Naive thymus-derived CD4-positive, alpha-beta T cell (primary cell): ENCODE data around the gene ZMIZ2. TPM values are rescaled to one million over a fixed set of nuclear protein-coding genes. Genes with fewer than 3 reads are reported as not detected.

Experiments used
- ATAC-seq: fragments of 150-1000 bp; cut with Tn5 transposase; 2 replicates; pipeline ENCODE4 v1.10.0; 2021; ENCODE audit warnings: mild to moderate bottlenecking, moderate library complexity
- CTCF ChIA-PET: fragments of 350-600 bp; sonication (Branson Sonifier 250); formaldehyde crosslinking; loops from one replicate; lab custom pipeline; 2021; ENCODE audit warnings: antibody characterized with exemption; lab: Charles Lee
- POLR2A ChIA-PET: fragments of 350-600 bp; sonication (Branson Sonifier 250); formaldehyde crosslinking; loops from one replicate; lab custom pipeline; 2021; ENCODE audit warnings: antibody characterized with exemption, inconsistent platforms; lab: Charles Lee
- DNase-seq, 9 donors: peaks; one replicate each; pipeline versions ENCODE4 v3.0.0 to v3.0.0-alpha.2; 2020 to 2022; ENCODE audit warnings: mixed read lengths in 1 of 9
- H3K27ac ChIP-seq: one replicate; pipeline ENCODE4 v1.7.0; 2013; ENCODE audit warnings: mild to moderate bottlenecking, low read depth, low read length, moderate library complexity
- H3K27me3 ChIP-seq, 2 donors: one replicate each; pipeline ENCODE4 v1.7.0; 2013; ENCODE audit warnings: low read length in 2 of 2, mild to moderate bottlenecking in 2 of 2, moderate library complexity in 2 of 2; ENCODE audit not compliant: control insufficient read depth in 2 of 2, insufficient read depth in 2 of 2
- H3K36me3 ChIP-seq, 3 experiments: 1 replicate in 2 of 3; 2 replicates in 1 of 3; pipeline ENCODE4 v1.7.0; 2013; ENCODE audit warnings: low read length in 3 of 3, mild to moderate bottlenecking in 3 of 3, moderate library complexity in 1 of 3; ENCODE audit not compliant: insufficient read depth in 3 of 3, control insufficient read depth in 2 of 3
- H3K4me1 ChIP-seq, 2 donors: one replicate each; pipeline ENCODE4 v1.7.0; 2013; ENCODE audit warnings: low read length in 2 of 2, mild to moderate bottlenecking in 2 of 2, moderate library complexity in 1 of 2; ENCODE audit not compliant: control insufficient read depth in 2 of 2, insufficient read depth in 2 of 2
- H3K4me3 ChIP-seq: 2 replicates; pipeline ENCODE4 v1.7.0; 2013; ENCODE audit warnings: mild to moderate bottlenecking, low read length
- H3K9me3 ChIP-seq, 3 experiments: 1 replicate in 2 of 3; 2 replicates in 1 of 3; pipeline ENCODE4 v1.7.0; 2013; ENCODE audit warnings: low read length in 3 of 3; ENCODE audit not compliant: control insufficient read depth in 2 of 3
- H3K27ac Mint-ChIP-seq, 9 donors: one replicate each; pipeline ENCODE4 v1.8.0; 2020 to 2022; ENCODE audit warnings: mixed read lengths in 9 of 9, mild to moderate bottlenecking in 8 of 9, moderate library complexity in 5 of 9, inconsistent platforms in 2 of 9
- H3K27me3 Mint-ChIP-seq, 5 donors: one replicate each; pipeline ENCODE4 v1.8.0; 2021 to 2022; ENCODE audit warnings: mixed read lengths in 5 of 5, mild to moderate bottlenecking in 1 of 5
- H3K36me3 Mint-ChIP-seq, 5 donors: one replicate each; pipeline ENCODE4 v1.8.0; 2020 to 2022; ENCODE audit warnings: mixed read lengths in 5 of 5, mild to moderate bottlenecking in 3 of 5, inconsistent platforms in 1 of 5
- H3K4me1 Mint-ChIP-seq, 7 donors: one replicate each; pipeline ENCODE4 v1.8.0; 2020 to 2022; ENCODE audit warnings: mixed read lengths in 7 of 7, mild to moderate bottlenecking in 3 of 7, inconsistent platforms in 1 of 7
- H3K4me3 Mint-ChIP-seq, 10 donors: one replicate each; pipeline ENCODE4 v1.8.0; 2020 to 2022; ENCODE audit warnings: mild to moderate bottlenecking in 10 of 10, mixed read lengths in 10 of 10, moderate library complexity in 6 of 10, inconsistent platforms in 2 of 10
- H3K9me3 Mint-ChIP-seq, 11 donors: one replicate each; pipeline ENCODE4 v1.8.0; 2020 to 2022; ENCODE audit warnings: mixed read lengths in 11 of 11, mild to moderate bottlenecking in 4 of 11, inconsistent platforms in 1 of 11, moderate library complexity in 1 of 11
- intact Hi-C, 2 donors: fragments of 100-400 bp; cut with micrococcal nuclease; formaldehyde crosslinking; loops; one replicate each; pipeline ENCODE4 v1.15.1; 2023
- polyA plus RNA-seq, 2 donors: library from polyadenylated mRNA; unstranded; fragments of 300-500 nt; fragmentation: Illumina TruSeq; gene quantifications; one replicate each; pipeline ENCODE4 v1.2.3, GENCODE V29; 2021
- total RNA-seq, 6 experiments: library from RNA in 5 of 6; stranded (reverse) in 5 of 6; gene quantifications; 1 replicate in 5 of 6; 2 replicates in 1 of 6; pipeline ENCODE4 v1.2.3 and lab custom pipeline; 2021 to 2026

ZMIZ2 gene
- total and polyA plus RNA-seq, 7 experiments from 2014 or later, result 4.4 to 187 (median 143) TPM

DNA sequence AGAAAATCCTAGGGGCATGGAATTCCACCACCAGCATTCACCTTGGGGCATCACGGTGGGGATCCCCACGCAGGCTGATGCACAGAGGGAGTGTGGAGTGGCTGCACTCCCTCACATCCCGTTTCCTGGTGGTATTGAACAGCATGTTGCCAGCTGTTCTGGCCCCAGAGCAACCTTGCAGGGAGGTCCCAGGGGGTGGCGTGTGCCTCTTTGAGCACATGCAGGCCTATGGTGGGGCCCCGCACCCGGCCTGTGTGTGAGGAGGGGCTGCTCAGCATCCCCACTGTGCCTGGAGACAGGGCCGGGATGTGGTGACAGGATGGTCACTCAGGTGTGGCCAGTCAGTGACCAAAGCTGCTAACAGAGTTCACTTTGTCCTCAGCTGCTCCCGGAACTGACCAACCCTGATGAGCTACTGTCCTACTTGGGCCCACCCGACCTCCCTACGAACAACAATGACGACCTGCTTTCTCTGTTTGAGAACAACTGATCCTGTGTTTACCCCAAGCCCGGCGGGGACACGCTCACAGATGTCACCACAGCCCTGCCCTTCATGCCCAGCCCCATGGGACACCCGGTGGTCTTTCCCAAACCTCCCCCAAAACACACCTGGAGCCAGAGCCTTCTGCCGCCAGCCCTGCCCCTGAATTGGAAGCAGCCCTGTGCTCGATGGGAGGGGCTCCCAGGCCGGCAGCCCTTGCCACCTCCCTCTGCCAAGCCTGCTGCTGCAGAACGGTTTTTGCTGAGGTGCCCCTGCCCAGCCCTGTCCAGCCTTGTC, 18.7 kb downstream of the ZMIZ2 start:
- H3K9me3 Mint-ChIP-seq, result no peaks in the 10 kb centered on the region
- ChIA-PET POLR2A (interaction anchor here (1.1 to 1.2 kb wide), 2 partner anchors 116 to 160 kb away, joined by 3 to 4 read pairs; no protein-coding TSS in a partner anchor), CTCF (interaction anchor here (1.8 kb wide), 1 partner anchor 31 kb away, joined by 5 read pairs; no protein-coding TSS in a partner anchor)
- Histone ChIP-seq H3K4me3 (no peak overlapping the region), H3K9me3 (no peaks in the 10 kb centered on the region), H3K36me3 (peaks cover 0 to 57% (median 18%) of the 10 kb centered on the region in 3 experiments), H3K27me3 (no peaks in the 10 kb centered on the region), H3K4me1 (peaks cover 12 to 33% of the 10 kb centered on the region in 2 donors), H3K27ac (peak overlapping the region; percentile 61)
- no peak for DNase-seq
- no peak for ATAC-seq
- H3K36me3 Mint-ChIP-seq, result peaks cover 0 to 26% (median 11%) of the 10 kb centered on the region in 5 donors
- intact Hi-C loops, result no loop called here
- peak overlapping the region in 2 of 10 donors; percentile 28 to 38 for H3K4me3 Mint-ChIP-seq
- no peaks in the 10 kb centered on the region for H3K27me3 Mint-ChIP-seq
- peak overlapping the region in 7 of 9 donors; percentile 36 to 91 (median 84) for H3K27ac Mint-ChIP-seq
- peaks cover 35 to 49% (median 39%) of the 10 kb centered on the region in 7 donors for H3K4me1 Mint-ChIP-seq

DNA sequence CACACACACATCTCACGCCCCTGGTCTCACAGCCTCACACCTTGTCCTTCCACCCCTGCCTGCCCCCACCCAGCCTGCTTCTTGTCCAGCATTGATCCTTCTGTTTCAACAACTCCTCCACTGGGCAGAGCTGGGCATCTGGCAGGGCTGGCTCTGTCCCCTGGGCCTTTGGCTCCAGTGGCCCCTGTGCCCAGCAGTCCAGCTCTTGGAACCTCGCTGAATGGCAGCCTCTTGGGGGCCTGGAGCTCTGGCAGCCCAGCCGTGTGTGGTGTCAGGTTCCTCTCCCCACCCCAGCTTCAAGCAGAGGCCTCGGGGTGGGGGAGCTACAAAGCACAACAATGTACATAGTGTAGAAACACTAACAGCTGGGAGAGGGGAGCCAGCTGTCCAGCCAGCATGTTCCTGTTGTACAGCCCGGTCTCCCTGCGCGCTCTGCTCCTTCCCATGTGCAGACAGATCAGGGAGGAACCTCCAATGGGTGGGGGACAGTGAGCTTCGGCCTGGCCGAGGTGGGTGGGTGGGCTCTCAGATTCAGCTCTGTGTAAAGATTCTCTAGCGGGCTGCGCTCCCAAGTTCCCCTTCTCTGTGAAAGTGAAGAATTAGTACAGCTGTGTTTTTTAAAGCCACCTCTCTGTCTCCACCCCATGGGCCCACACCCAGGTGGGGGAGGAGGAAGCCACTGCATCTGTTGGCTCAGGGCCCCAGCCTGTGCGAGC, 19.4 kb downstream of the ZMIZ2 start:
- Histone ChIP-seq H3K4me3 (no peak overlapping the region), H3K27ac (peak overlapping the region; percentile 61), H3K36me3 (peaks cover 0 to 50% (median 18%) of the 10 kb centered on the region in 3 experiments), H3K27me3 (no peaks in the 10 kb centered on the region), H3K9me3 (no peaks in the 10 kb centered on the region), H3K4me1 (peaks cover 12 to 33% of the 10 kb centered on the region in 2 donors)
- Mint-ChIP-seq H3K27me3 (no peaks in the 10 kb centered on the region), H3K9me3 (no peaks in the 10 kb centered on the region), H3K36me3 (peaks cover 0 to 24% (median 10%) of the 10 kb centered on the region in 5 donors), H3K4me1 (peaks cover 35 to 49% (median 39%) of the 10 kb centered on the region in 7 donors), H3K27ac (peak overlapping the region; percentile 62 to 91 (median 84)), H3K4me3 (peak overlapping the region in 7 of 10 donors; percentile 20 to 58 (median 43))
- ATAC-seq, result peak; percentile 71
- DNase-seq, result peak in 5 of 9 donors; percentile 33 to 44 (median 41)
- intact Hi-C loops, result loop anchor here in 1 of 2 donors (1.0 to 2.0 kb wide), 2 partner anchors 17 to 28 kb away; partner anchors contain the start of gene PPIA
- ChIA-PET CTCF (interaction anchor here (0.6 to 1.8 kb wide), 3 partner anchors 30 to 235 kb away, joined by 3 to 5 read pairs (median 5); no protein-coding TSS in a partner anchor), POLR2A (interaction anchor here (1.1 to 2.0 kb wide), 3 partner anchors 18 to 161 kb away, joined by 3 to 7 read pairs (median 4); no protein-coding TSS in a partner anchor)

DNA sequence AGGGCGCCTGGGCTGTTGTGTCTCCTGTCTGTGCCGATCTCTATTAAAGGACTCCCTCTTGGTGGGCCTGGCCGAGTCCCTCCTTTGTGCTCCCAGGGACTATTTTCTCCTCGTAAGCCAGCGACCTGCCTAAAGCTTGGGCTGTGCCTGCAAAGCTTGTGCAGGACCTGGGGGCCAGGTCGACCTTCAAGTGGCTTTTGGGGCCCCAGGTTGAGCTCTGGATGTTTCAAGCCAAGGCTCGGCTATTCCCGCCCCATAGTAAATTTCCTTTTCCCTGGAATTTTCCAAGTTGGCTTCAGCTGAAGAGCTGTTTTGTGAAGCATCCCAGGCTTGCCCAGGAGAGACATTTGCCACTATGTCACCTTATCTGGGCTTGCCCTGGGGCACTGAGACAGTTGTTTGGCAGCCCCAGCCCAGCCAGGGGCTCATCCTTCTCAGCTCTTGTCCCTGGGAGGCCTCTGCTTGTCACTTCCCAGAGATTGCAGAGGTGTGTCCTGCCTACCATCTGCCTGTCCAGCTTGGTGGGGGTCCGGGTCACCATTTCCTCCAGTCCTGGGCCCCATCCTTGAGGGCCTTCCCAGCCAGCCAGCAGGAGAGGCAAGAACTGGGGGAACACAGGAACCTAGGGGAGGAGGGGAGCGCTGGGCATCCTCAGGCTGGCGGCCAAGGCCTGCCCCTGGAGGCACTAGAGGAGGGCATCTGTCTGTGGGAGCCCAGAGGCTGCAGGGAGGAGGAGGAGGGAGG, 20.2 kb downstream of the ZMIZ2 start:
- Histone ChIP-seq H3K4me3 (no peak overlapping the region), H3K27me3 (no peaks in the 10 kb centered on the region), H3K27ac (peak overlapping the region; percentile 61), H3K9me3 (no peaks in the 10 kb centered on the region), H3K4me1 (peaks cover 12 to 33% of the 10 kb centered on the region in 2 donors), H3K36me3 (peaks cover 0 to 42% (median 18%) of the 10 kb centered on the region in 3 experiments)
- Mint-ChIP-seq H3K27ac (peak overlapping the region; percentile 62 to 91 (median 84)), H3K9me3 (no peaks in the 10 kb centered on the region), H3K4me1 (peaks cover 35 to 49% (median 39%) of the 10 kb centered on the region in 7 donors), H3K27me3 (no peaks in the 10 kb centered on the region), H3K36me3 (peaks cover 0 to 19% (median 8%) of the 10 kb centered on the region in 5 donors), H3K4me3 (peak overlapping the region in 7 of 10 donors; percentile 34 to 58 (median 50))
- ChIA-PET CTCF (interaction anchor here (0.6 to 0.7 kb wide), 3 partner anchors 29 to 234 kb away, joined by 3 to 5 read pairs (median 3); no protein-coding TSS in a partner anchor), POLR2A (interaction anchor here (1.1 to 2.0 kb wide), 2 partner anchors 19 to 114 kb away, joined by 3 to 7 read pairs; no protein-coding TSS in a partner anchor)
- ATAC-seq (no peak), DNase-seq (no peak)
- intact Hi-C loops, result loop anchor here in 1 of 2 donors (1.0 to 2.0 kb wide), 2 partner anchors 18 to 28 kb away; partner anchors contain the start of gene PPIA

GRCh38 chr7:44769376-44769775, 20.7 kb downstream of the ZMIZ2 start:
- Histone ChIP-seq H3K27ac (peak overlapping the region; percentile 61), H3K4me1 (peaks cover 12 to 33% of the 10 kb centered on the region in 2 donors), H3K4me3 (no peak overlapping the region), H3K27me3 (no peaks in the 10 kb centered on the region), H3K36me3 (peaks cover 0 to 37% (median 14%) of the 10 kb centered on the region in 3 experiments), H3K9me3 (no peaks in the 10 kb centered on the region)
- ChIA-PET POLR2A (interaction anchor here (2.0 kb wide), 1 partner anchor 20 kb away, joined by 7 read pairs; no protein-coding TSS in a partner anchor), CTCF (no interaction called here)
- intact Hi-C loops, result loop anchor here in 1 of 2 donors (2.0 kb wide), 1 partner anchor 19 kb away; no protein-coding TSS in a partner anchor
- H3K27me3 Mint-ChIP-seq, result no peaks in the 10 kb centered on the region
- peaks cover 35 to 49% (median 39%) of the 10 kb centered on the region in 7 donors for H3K4me1 Mint-ChIP-seq
- peak overlapping the region in 5 of 10 donors; percentile 10 to 50 (median 12) for H3K4me3 Mint-ChIP-seq
- peak overlapping the region; percentile 61 to 91 (median 81) for H3K27ac Mint-ChIP-seq
- H3K9me3 Mint-ChIP-seq, result no peaks in the 10 kb centered on the region
- DNase-seq, result no peak
- no peak for ATAC-seq
- peaks cover 0 to 15% (median 6%) of the 10 kb centered on the region in 5 donors for H3K36me3 Mint-ChIP-seq

GRCh38 chr7:44769776-44770294, 21.2 kb downstream of the ZMIZ2 start:
- no peak overlapping the region for H3K4me3 ChIP-seq
- Mint-ChIP-seq H3K9me3 (no peaks in the 10 kb centered on the region), H3K27ac (peak overlapping the region; percentile 61 to 91 (median 81)), H3K27me3 (peaks cover 0 to 2% (median 0%) of the 10 kb centered on the region in 5 donors), H3K4me3 (peak overlapping the region in 6 of 10 donors; percentile 10 to 50 (median 13)), H3K4me1 (peaks cover 35 to 49% (median 39%) of the 10 kb centered on the region in 7 donors), H3K36me3 (peaks cover 0 to 11% (median 4%) of the 10 kb centered on the region in 5 donors)
- intact Hi-C loops, result loop anchor here in 1 of 2 donors (2.0 kb wide), 1 partner anchor 19 kb away; no protein-coding TSS in a partner anchor
- peaks cover 0 to 32% (median 10%) of the 10 kb centered on the region in 3 experiments for H3K36me3 ChIP-seq
- H3K4me1 ChIP-seq, result peaks cover 12 to 33% of the 10 kb centered on the region in 2 donors
- ATAC-seq (peak; percentile 63), DNase-seq (no peak)
- H3K9me3 ChIP-seq, result no peaks in the 10 kb centered on the region
- no peaks in the 10 kb centered on the region for H3K27me3 ChIP-seq
- POLR2A ChIA-PET, result interaction anchor here (1.2 to 2.0 kb wide), 3 partner anchors 17 to 25 kb away, joined by 4 to 7 read pairs (median 5); no protein-coding TSS in a partner anchor
- CTCF ChIA-PET, result interaction anchor here (0.6 to 0.7 kb wide), 2 partner anchors 43 to 129 kb away, joined by 3 read pairs; no protein-coding TSS in a partner anchor
- H3K27ac ChIP-seq, result peak overlapping the region; percentile 61
